Effector CD8-positive, alpha-beta T cell (primary cell): ENCODE measurements around the gene PAQR5.

Experiments
- DNase-seq: peaks from one replicate; lab custom pipeline; 2025; lab: John Stamatoyannopoulos, UW

The PAQR5 gene

DNA sequence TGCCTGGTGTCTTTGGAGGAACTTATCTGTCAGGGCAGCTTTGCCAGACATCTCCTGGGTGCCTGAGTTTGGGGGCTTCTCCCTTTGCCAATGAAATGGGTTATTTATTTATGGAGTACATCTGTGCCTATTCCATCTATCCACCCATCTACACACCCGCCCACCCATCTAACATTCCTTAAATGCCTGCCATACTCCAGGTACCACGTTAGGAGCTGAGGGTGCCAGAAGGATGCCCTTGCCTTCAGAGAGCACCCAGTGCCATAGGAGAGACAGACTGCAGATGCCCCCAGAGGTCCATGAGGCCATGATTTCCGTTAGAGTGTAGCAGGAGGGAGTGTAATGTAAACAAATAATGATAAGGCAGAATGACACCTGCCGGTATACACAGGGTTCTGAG, 93.6 kb downstream of the PAQR5 start:
- DNase-seq = no peak

DNA sequence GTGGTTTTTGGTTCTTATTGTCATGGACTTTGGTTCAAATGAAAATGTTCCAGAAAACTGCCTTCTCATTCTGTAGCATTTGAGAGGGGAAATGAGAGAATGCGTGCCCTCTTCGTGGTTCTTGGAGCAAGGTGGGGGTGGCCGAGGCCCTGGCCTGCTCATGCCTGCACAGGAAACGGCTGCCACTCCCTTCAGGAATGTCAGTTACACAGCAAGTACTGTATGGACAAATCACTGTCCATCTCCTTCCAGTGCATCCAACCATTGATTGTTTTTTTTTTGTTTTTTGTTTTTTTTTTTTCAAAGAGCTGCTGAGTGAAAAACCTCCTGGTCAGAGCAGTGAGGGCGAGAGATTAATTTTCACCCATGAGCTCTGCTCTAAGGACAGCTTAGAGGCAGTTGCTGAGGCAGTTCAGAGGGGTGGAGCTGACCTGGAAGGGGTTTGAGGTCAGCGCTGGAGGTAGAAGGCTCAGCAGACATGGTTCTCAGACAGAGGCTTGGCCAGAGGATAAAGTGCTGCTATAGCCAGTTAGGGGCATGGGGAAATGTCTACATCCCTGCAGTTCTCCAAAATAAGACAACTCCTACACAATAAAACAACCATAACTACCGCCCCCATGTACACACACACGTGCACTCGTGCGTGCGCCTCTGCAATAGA, 95.2 kb downstream of the PAQR5 start:
- no peak for DNase-seq

DNA sequence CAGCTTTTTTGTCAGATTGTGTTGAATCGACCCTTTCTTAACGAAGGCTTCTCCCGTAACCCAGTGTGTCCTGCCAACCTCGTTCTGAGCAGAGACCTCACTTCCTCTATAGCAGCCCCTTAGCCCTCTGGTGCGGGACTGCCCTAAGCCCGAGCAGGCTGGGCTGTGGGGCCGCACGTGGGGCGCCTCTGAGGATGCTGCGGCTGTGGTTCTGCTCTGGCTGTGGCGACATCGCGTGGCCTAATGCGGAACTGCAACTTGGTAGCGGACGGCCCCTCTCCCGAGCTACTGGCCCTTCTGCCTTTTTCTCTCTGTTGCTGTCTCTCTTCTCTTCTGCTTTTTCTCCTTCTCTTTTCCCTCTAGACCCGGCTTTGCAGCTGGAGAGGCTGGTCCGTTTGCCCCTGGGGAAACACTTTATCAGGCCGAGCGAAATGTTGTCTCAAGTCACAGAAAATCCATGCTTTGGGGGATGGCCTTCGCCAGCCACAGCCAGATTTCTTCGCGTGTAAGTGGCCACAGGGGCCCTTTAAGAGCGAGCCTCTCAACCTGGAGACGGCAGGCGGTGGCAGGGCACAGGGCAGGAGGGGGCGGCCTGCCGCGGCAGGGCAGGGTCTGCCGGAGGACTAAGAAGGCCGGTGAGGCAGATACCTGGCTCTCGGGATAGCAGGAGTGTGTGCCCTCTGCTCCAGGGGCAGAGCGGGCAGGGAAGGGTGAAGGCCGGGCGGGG, 96.0 kb downstream of the PAQR5 start:
- peak; percentile 65 for DNase-seq

DNA sequence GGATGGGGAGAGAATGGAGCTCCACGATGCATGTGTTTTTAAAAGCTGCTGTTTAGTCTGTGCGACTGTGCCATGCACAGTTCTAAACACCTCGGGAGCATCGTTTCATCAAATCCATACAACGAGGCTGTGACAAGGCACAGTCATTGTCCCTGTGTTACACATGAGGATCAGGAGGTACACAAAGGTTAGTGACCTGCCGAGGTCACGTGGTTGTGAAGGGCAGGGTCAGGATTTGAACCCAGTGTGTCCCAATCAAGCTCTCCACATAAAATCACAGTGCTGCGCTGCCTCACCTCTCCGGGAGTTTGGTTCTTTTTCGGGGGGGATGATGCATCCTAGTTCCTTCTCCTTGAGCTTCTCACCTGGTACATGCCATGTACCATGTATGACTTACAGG, 96.7 kb downstream of the PAQR5 start:
- no peak for DNase-seq

DNA sequence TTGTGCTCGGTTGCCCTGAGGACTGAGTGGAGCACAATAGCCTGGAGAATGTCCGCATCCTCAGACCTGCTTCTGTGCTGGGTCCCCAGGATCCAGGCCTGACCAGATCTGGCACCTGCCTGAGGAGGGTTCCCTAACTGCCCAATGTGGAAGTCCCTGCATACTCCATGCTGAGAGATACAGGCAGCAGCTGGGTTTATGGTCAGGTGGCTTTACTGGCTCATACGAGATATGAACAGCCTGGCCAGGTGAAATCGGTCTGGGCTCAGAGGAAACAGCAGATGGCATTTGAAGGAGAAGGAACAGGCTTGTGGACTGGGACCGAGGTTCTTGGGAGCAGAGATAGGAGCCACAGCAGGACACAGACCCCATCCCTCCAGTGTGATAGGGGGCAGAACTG, 97.3 kb downstream of the PAQR5 start:
- DNase-seq = no peak

DNA sequence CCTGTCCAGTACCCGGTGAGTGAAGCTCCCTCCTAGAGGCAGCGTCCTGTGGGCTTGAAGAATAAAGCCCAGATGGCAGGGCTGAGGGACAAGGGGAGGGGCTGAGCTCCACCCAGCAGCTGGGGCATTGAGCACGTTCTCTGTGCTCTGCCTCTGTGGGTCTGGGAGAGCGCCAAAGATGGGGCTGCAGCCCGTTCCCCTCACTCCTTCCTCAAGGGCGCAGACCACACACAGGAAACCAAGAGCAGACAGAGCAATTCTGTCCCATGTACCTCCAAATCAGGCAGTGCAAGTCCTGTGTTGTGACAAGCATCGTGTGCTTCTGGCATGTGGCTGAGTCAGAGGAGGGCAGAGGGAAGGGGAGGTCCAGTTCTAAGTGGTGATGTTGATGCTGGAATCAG, 99.8 kb downstream of the PAQR5 start:
- no peak for DNase-seq

DNA sequence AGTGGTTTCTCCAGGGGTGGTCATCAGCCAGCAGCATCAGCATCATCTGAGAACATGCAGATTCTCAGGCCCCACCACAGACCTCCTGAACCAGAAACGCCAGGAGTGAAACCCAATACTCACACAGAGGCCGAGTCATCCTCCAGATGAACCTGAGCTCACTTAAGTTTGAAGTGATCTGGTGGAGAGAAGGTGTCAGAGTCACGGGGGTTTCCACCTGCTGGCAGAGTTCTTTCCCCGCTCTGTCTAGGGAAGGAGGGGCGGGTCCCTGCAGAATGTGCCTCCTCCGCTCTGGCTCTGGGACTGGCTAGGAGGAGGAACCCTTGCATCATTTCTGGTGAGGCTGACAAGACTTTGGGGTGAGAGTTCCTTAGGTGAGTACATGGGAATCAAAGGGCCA, 102.1 kb downstream of the PAQR5 start:
- DNase-seq = no peak

DNA sequence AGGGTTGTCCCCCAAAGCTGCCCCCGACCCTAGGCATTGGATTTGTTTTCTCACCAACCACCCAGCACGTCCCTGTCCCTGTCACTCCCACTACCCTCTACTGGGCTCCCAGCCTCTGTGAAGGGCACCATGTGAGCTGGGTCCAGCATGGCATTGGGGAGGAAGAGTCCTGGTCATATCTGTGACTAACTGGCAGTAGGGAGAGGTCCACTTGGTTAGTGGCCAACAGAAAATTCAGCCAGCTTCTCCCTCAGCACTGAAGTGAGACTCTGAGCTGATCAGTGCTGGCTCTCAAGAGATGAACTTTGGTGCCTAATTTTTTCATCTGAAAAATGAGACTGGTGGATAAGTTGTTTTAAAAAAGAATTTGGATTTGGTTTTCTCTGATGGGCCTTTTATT, 104.1 kb downstream of the PAQR5 start:
- no peak for DNase-seq

DNA sequence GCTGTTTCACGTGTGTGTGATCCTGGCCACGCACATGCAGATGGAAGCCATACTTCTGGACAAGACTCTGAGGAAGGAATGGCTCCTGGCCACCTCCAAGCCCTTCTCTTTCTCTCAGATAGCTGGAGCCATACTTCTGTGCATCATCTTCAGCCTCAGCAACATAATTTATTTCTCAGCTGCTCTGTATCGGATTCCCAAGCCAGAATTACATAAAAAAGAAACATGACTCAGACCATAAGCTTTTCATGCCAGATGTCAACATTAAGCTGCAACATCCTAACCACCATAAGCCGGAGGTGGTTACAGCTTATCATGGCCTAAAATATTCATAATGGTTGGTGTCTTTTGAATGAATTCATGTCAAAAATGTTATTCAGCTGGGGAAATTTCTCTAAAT, 104.9 kb downstream of the PAQR5 start:
- DNase-seq = no peak

DNA sequence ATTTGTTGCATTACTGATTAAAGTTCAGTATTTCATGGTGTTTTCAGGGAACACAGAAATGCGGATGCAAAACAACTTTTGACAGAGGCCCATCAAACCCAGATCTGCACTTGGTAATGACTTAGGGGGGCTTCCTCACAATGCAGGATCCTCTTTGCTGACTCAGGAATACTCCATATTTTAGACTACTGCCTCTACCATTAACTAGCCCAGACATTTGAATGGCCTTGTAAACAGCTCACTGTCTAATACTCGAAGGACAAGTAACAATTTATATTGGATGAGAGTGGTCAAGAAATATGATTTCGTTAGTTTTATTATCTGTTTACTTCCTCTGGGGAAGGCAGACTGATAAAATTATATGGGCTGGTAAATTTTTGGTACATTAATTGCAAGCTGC, 106.4 kb downstream of the PAQR5 start:
- DNase-seq = no peak

DNA sequence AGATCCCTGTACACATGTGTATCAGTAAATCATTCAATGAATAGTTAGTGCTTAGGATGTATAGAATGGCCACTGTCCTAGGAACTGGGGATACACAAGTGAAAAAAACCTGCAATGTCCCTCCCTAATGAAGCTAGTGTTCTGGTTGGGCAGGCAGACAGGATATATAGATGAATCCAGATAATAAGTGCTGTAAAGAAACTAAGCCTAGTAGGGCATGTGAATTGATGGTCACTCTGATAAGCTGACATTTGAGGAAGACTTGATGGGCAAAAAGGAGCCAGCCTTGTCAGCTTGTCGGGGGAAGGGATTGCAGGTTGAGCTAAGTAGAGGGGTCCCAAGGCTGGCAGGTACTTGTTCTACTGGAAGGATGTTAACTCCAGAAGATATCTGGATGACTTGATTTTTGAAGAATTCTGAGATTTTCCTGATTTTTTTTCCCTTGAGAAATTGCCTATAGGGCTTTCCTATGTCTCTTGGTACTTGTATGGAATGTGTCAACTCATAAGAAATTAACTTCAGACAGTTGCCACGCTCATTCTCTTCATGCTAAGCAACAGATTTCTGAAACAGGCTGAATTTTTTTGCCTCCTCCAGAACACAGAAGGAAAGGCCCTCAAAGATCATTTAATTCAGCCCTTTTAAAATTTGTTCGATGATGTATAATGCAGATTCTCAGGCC, 109.1 kb downstream of the PAQR5 start:
- no peak for DNase-seq

DNA sequence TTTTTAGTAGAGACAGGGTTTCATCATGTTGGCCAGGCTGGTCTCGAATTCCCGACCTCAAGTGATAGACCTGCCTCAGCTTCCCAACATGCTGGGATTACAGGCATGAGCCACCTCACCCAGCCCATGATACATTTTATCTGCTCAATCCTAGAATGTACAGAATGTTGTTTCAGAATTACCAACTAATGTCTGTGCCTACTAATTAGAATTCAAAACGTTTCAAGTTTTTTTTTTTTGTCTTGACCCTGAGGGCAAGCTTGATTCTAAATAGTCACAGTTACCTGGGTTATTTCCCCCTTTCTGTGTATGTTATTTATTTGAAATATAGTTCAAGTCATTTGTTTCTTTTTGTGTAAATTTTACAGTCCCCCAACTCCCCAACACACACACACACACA, 110.1 kb downstream of the PAQR5 start:
- no peak for DNase-seq

DNA sequence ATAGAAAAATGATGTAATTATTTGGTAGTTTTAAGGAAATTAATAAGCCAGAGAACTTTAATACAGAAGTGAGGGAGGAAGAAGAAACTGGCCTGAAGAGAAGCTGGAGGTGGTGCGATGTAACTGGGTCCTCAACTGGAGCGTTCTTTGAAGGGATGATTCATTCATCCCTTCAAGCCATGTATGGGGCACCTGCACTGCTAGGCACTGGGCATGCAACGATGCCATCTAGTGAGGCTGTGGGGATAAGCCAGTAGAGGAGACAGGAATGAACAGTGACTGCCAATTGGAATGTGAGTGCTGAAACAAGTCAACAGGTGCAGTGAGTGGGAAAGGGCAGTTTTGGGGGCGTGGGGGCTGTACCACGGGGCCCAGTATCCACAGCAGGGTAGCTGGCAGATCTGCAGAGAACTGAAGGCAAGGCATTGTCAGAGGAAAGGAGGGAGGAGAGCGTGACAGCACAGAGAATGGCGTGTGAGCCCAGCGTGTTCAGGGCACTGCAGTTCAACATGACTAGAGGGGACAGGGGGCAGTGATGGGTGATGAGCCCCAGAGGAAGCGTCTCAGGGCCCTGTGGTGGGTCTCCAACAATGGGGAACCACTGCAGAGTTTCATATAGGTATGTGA, 111.6 kb downstream of the PAQR5 start:
- DNase-seq = no peak

DNA sequence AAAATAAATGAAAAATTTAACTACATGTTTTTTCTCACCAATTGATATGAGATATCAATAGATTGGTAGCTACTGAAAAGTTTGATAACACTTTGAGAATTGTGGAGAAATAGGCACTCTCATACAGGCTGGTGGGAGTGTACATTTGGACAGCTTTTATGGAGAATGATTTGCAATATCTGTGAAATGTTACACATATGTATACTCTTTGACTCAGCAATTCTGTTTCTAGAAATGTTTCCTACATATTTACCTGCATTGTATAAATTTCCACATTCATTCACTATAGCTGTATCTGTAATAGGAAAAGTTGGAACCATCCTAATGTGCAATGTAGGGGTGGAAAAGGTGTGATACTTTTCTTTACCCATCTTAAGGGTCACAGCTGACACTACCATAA, 113.6 kb downstream of the PAQR5 start:
- no peak for DNase-seq

DNA sequence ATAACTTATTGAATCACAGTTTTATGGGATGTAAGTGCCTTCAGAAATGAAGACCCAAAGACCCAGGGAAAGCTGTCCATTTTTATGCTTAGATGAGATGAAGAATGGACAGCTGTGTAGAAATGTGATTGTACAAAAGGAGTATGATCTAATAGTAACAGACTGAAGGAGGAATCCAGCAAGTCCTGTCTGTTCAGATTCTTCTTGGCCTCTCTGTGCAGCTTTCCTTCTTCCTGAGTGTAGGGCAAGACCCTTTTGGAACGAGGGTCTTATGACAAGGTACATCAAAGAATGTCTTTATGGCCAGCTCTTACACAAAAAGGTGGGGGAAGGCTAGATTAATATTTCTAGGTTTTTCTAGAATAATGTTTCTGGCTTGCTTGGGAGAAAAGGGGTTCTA, 114.0 kb downstream of the PAQR5 start:
- no peak for DNase-seq

DNA sequence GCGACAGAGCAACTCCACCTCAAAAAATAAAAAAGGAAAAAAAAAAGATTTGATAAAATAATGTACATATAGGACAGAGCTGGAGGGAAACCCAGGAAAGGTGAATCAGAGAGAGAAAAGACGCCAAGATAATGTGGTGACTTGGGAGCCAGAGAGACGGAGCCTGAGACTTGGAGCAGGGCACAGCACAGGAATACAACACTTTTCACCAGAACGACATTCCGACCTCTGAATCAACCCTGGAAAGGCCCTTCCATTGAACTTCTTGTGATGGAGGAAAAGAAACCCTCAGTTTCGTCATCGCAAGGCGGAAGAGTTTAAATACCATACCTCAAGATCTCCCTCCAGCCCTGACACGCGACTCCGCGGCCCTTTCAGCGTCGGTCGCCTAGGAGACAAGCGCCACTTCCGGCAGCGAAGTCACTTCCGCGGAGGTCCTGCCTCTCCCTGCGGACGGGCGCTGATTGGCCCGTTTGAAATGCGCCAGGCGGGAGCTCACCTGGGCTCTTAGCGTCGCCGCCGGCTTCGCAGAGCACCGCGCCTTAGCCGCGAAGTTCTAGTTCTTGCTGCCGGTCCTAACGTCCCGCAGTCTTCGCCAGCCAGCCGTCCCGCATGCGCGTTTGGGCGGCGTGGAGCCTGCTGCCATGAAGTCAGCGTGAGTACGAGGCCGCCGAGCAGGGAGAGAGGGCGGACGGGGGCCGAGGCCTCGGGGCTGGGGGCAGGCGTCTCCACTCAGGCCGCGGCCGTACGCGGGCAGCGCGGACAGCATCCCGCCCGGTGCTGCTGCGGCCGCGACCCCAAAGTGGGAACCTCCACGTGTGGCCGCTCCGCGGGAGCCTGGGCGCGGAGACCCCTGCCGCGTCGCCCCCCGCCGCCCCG, 115.3 kb downstream of the PAQR5 start, which contains the start of gene KIF23:
Gene KIF23, plus strand, starts transcription at position 528 of the 879 bp plus-strand sequence. Its CDS starts 117 bp downstream, at position 645.
- DNase-seq = peak; percentile 88

DNA sequence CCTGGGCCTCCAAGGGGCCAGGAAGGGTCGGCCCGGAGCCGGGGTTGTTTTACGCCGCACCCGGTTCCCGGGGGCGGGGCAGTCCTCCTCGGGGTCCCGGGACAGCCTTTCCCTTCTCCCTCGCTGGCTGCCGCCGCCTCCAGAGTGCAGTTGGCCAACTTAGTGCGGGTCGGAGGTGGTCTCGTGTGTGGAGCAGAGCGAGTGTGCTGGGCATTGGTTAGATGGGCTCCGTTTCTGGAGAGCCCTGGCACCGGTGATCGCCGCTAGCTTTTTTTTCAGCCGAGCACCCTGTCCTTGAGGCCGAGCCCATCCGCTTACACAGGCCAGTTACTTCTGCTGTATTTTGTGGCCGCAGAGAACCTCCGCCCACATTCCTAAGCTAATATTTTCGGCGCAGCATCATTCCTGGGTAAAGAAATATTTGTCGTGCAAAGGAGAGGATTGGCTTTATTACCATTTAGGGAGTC, 116.0 kb downstream of the PAQR5 start:
- DNase-seq = no peak

DNA sequence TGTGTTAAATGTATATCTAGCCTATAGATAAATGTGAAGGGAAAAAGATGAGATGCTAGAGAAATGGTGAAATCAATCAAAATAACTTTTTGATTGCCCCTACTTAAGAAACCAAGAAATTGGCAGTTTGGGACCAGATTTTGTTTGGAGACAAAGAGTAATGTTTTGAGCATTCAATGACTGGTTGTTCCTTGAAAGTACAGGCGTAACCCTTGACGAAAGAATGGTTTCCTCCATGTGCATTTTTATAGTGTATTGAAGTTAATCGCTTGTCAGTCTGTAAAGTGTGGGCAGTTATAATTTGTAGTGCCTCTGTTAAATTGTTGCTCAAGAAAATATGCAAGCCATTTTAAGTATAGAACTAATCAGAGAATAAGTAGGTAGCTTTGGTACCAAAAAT, 116.7 kb downstream of the PAQR5 start:
- no peak for DNase-seq

DNA sequence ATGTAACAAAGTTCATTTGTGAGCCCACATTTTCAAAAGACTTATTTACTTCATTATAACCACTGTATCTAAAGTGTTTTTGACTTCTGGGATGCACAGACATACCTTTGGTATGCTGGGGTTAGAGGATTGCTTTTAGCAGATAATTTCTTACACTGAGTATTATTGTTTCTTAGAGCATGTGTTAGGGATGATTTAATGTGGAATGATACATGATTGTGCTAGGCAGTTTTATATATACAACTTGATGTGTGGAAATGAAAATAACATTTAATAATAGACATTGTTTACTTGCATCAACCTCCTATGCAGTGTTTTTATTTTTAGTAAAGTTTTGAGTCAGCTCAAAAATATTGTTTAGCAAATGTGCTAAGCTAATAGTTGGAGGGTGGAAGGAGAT, 118.9 kb downstream of the PAQR5 start:
- DNase-seq = no peak

DNA sequence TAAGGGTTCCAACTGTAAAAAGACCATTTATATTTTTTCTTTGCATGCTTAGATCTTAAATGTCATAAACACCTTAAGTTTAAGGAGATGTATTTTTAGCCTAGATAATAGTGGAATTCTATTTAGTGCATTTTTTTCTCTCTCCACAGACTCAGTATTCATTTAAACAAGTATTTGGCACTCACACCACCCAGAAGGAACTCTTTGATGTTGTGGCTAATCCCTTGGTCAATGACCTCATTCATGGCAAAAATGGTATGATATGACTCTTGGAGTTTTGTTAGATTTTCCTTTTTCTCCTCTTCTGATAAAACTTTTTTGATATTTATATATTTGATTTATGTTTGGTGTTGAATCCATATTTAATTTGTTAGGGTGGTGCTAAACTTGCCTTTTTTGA, 122.8 kb downstream of the PAQR5 start:
- DNase-seq = no peak

DNA sequence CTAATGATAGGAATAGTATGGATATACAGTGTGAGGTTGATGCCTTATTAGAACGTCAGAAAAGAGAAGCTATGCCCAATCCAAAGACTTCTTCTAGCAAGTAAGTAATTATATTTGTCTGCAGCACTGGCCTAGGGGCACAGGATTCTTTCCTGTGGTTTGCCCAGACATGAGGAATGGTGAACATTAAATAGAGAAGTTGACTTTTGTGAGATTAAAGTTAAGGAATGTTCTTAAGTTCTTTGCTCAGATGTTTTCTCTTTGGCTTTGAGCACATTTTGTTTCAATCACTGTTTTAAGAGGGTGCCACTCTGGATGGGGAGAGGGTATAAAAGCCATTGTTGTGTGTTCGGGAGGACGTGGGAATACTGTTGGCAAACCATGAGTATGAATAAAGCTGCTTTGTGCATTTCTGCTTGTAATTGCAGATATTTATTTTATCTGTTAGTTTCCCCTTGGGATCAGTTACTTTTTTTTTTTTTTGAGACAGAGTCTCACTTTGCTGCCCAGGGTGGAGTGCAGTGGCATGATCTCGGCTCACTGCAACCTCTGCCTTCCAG, 123.7 kb downstream of the PAQR5 start:
- no peak for DNase-seq
